ENCODE data around the gene POLR2E. TPM values are rescaled to one million over a fixed set of nuclear protein-coding genes. Genes with fewer than 3 reads are reported as not detected.
A peak's percentile ranks its signal among the peaks of the same experiment; 100 is the strongest.

POLR2E gene
- polyA plus RNA-seq, 3 donors = 183 to 222 (median 195) TPM

GRCh38 chr19:1122021-1122971 is 27.1 kb upstream of the POLR2E start:
- no peak overlapping the region for H3K4me2 ChIP-seq (replicated peaks; ENCODE audit: extremely low read depth, low read length, poor library complexity, severe bottlenecking)
- no peak overlapping the region for H2AFZ ChIP-seq (ENCODE audit: insufficient read depth, low read depth, low read length, poor library complexity, severe bottlenecking)
- Mint-ChIP-seq H3K27me3 (ENCODE audit: low read depth in 3 of 3) (peaks cover 0 to 3% (median 0%) of the 10 kb centered on the region in 3 donors), H3K36me3 (peaks cover 66 to 92% of the 10 kb centered on the region in 2 donors), H3K4me3 (no peak overlapping the region), H3K9me3 (peaks cover 0 to 3% (median 0%) of the 10 kb centered on the region in 7 donors), H3K27ac (peak overlapping the region in 2 of 7 donors; percentile 25 to 74), H3K4me1 (no peaks in the 10 kb centered on the region)
- peaks cover 15% of the 10 kb centered on the region for H3K79me2 ChIP-seq (ENCODE audit: insufficient read depth, low read length)
- H3K9me3 ChIP-seq (replicated peaks in 1 of 2; ENCODE audit: control insufficient read depth in 1 of 2, insufficient read depth in 1 of 2, low read length in 2 of 2) = no peaks in the 10 kb centered on the region
- H3K9ac ChIP-seq (ENCODE audit: insufficient read depth, low read length, poor library complexity, severe bottlenecking) = no peak overlapping the region
- WGBS (ENCODE audit: insufficient coverage) = 98% methylated on average over 40 of the region's 63 CpGs
- H4K20me1 ChIP-seq (ENCODE audit: insufficient read depth, low read length) = peaks cover 98% of the 10 kb centered on the region
- H3K4me1 ChIP-seq (ENCODE audit: control insufficient read depth in 1 of 2, insufficient read depth in 2 of 2, low read length in 2 of 2) = no peaks in the 10 kb centered on the region
- H3K36me3 ChIP-seq (replicated peaks in 1 of 2; ENCODE audit: control insufficient read depth in 1 of 2, insufficient read depth in 2 of 2, low read length in 2 of 2) = peaks cover 91 to 100% of the 10 kb centered on the region in 2 donors
- H3K4me3 ChIP-seq (replicated peaks in 1 of 3; ENCODE audit: low read depth in 2 of 3, low read length in 3 of 3) = no peak overlapping the region
- intact Hi-C loops (cut with micrococcal nuclease) = no loop called here
- DNase-seq = no peak
- H3K27ac ChIP-seq (ENCODE audit: low read depth in 1 of 2, low read length in 2 of 2) = no peak overlapping the region
- TF ChIP-seq CTCF (IDR thresholded peaks at IDR 0.05) = no peak
- H3K27me3 ChIP-seq (ENCODE audit: control insufficient read depth in 2 of 2, insufficient read depth in 2 of 2, low read length in 2 of 2) = no peaks in the 10 kb centered on the region

- H3K36me3 Mint-ChIP-seq = peaks cover 59 to 91% of the 10 kb centered on the region in 2 donors
Measured at GRCh38 chr19:1121395-1121794, 26.2 kb upstream of the POLR2E start.

More at GRCh38 chr19:1121395-1121794, 26.2 kb upstream of the POLR2E start:
- peaks cover 0 to 3% (median 0%) of the 10 kb centered on the region in 7 donors for H3K9me3 Mint-ChIP-seq
- H3K27me3 Mint-ChIP-seq (ENCODE audit: low read depth in 3 of 3) = peaks cover 0 to 3% (median 0%) of the 10 kb centered on the region in 3 donors
- H3K27ac ChIP-seq (ENCODE audit: low read depth in 1 of 2, low read length in 2 of 2) = no peak overlapping the region
- no peak overlapping the region for H3K9ac ChIP-seq (ENCODE audit: insufficient read depth, low read length, poor library complexity, severe bottlenecking)
- peak overlapping the region in 3 of 7 donors; percentile 8 to 37 (median 18) for H3K27ac Mint-ChIP-seq
- no peaks in the 10 kb centered on the region for H3K27me3 ChIP-seq (ENCODE audit: control insufficient read depth in 2 of 2, insufficient read depth in 2 of 2, low read length in 2 of 2)
- H2AFZ ChIP-seq (ENCODE audit: insufficient read depth, low read depth, low read length, poor library complexity, severe bottlenecking) = no peak overlapping the region
- no peaks in the 10 kb centered on the region for H3K4me1 ChIP-seq (ENCODE audit: control insufficient read depth in 1 of 2, insufficient read depth in 2 of 2, low read length in 2 of 2)
- no peak overlapping the region for H3K4me3 Mint-ChIP-seq
- peaks cover 98% of the 10 kb centered on the region for H4K20me1 ChIP-seq (ENCODE audit: insufficient read depth, low read length)
- no peak overlapping the region for H3K4me3 ChIP-seq (replicated peaks in 1 of 3; ENCODE audit: low read depth in 2 of 3, low read length in 3 of 3)
- no peak for TF ChIP-seq CTCF (IDR thresholded peaks at IDR 0.05)
- 94% methylated on average over 6 of the region's 10 CpGs for WGBS (ENCODE audit: insufficient coverage)
- no peaks in the 10 kb centered on the region for H3K4me1 Mint-ChIP-seq
- no peak overlapping the region for H3K4me2 ChIP-seq (replicated peaks; ENCODE audit: extremely low read depth, low read length, poor library complexity, severe bottlenecking)
- H3K9me3 ChIP-seq (replicated peaks in 1 of 2; ENCODE audit: control insufficient read depth in 1 of 2, insufficient read depth in 1 of 2, low read length in 2 of 2) = no peaks in the 10 kb centered on the region
- H3K79me2 ChIP-seq (ENCODE audit: insufficient read depth, low read length) = peaks cover 11% of the 10 kb centered on the region
- intact Hi-C loops (cut with micrococcal nuclease) = no loop called here
- no peak for DNase-seq
- peaks cover 91 to 100% of the 10 kb centered on the region in 2 donors for H3K36me3 ChIP-seq (replicated peaks in 1 of 2; ENCODE audit: control insufficient read depth in 1 of 2, insufficient read depth in 2 of 2, low read length in 2 of 2)
